Measurements from ENCODE around the gene TEC. TPM values are rescaled to one million over a fixed set of nuclear protein-coding genes. Genes with fewer than 3 reads are reported as not detected.

Gene TEC
- total and polyA plus RNA-seq, 9 of the 15 experiments (the other 6 are each of a cell fraction or from before 2014, with no cell fraction given) = 5.3 to 14.7 (median 8.8) TPM

- TF ChIP-seq ZNF318 (IDR thresholded peaks at IDR 0.05; ENCODE audit: borderline replicate concordance in 1 of 2, low read depth in 1 of 2) (no peak), HDAC8 (tag; IDR thresholded peaks at IDR 0.05) (no peak), ZNF217 (CRISPR knock-in tag; IDR thresholded peaks at IDR 0.05) (no peak), SP2 (IDR thresholded peaks at IDR 0.05; ENCODE audit: extremely low read depth, low read depth, low read length, poor library complexity, severe bottlenecking) (no peak), FOXK1 (CRISPR knock-in tag; IDR thresholded peaks at IDR 0.05; ENCODE audit: borderline replicate concordance) (no peak), HEY1 (CRISPR knock-in tag; IDR thresholded peaks at IDR 0.05; ENCODE audit: borderline replicate concordance) (no peak), ZNF121 (CRISPR knock-in tag; conservative IDR thresholded peaks at IDR 0.05) (no peak), MXD1 (CRISPR knock-in tag; IDR thresholded peaks at IDR 0.05; ENCODE audit: borderline replicate concordance, poor library complexity, severe bottlenecking) (no peak), ZNF444 (CRISPR knock-in tag; IDR thresholded peaks at IDR 0.05) (no peak), ZNF436 (CRISPR knock-in tag; IDR thresholded peaks at IDR 0.05) (no peak), PHF21A (IDR thresholded peaks at IDR 0.05; ENCODE audit: borderline replicate concordance, low read depth) (no peak), ZBTB7A (IDR thresholded peaks at IDR 0.05; ENCODE audit: borderline replicate concordance, control insufficient read depth, low read depth, low read length) (no peak), HLTF (IDR thresholded peaks at IDR 0.05) (no peak), SMARCA4 (IDR thresholded peaks at IDR 0.05) (peak; percentile 60), SMAD4 (CRISPR knock-in tag; conservative IDR thresholded peaks at IDR 0.05) (no peak), ESRRB (CRISPR knock-in tag; IDR thresholded peaks at IDR 0.05; ENCODE audit: borderline replicate concordance) (no peak), CEBPB (tag; IDR thresholded peaks at IDR 0.05) (no peak), FOS (IDR thresholded peaks at IDR 0.05; ENCODE audit: extremely low read depth, insufficient read length) (no peak), GABPA (tag; conservative IDR thresholded peaks at IDR 0.05; ENCODE audit: low read depth) (no peak), POU5F1 (IDR thresholded peaks at IDR 0.05; ENCODE audit: borderline replicate concordance, low read depth, low read length, partially characterized antibody) (no peak)
Observed at GRCh38 chr4:48247142-48247877, 22.3 kb downstream of the TEC start (continued).

All from K562 (cell line).